CD4-positive, alpha-beta T cell treated with Interleukin-21 for 1 hour (primary cell): ENCODE measurements around the gene COL4A6.
A peak's percentile ranks its signal among the peaks of the same experiment; 100 is the strongest.

Experiments
- DNase-seq: peaks from one replicate; pipeline ENCODE4 v3.0.0-alpha.2; 2020

The COL4A6 gene

DNA sequence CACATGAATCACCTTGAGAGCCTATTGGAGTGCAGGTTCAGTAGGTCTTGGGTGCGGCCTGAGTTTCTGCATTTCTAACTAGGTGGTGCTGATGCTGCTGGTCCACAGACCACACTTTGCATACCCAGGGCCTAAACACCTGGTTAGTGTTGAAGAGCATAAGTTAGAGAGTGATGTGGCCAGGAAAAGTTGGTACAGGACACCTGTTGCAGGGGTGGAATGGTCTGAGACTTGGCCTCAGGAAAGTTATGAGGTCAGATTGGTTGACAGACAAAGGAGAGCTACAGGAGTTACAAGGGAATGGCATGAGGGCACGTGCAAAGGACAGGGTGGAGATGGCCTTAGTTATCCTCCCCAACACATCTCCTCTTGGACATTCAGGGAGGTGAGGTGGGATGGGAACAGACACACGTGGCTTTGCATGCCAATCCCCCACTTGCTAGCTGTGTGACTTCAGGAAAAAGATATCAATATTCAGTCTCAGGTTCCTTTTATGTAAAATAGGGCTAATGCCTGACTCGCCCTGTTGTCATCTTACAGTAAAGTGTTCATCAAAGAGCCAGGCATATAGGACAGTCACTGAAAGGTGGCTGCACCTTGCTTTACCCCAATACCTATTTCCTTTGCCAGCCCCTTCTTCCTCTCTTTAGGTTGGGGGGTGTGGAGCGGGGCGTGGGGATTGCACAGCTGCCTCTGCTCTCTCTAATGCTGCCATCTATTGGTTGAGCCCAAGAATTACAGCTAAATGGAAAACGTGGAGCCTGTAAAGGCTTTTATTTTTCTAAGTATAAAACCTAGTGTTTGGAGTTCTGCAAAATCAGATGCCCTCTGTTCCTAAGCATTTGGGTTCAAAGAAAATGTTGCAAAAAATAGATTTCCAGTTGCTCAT is 299.2 kb downstream of the COL4A6 start:
- peak; percentile 3 for DNase-seq

DNA sequence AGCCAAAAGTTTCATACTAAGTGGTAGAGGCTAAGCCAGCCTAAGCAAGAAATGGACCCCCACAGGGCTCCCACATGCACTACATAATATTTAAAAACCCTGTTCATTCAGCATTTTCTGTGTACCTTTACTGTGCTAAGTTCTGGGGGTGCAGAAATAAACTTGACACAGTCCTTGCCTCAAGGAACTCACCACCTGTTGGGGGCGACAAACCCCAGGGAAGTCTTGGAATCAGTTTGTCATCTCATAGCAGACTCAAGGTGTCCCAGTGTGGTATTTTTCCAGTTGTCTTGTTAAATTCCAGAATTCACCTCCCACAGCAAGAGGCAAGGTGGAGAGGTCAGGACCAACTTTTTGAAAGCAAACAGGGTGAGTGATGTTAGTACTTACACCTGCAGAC is 303.5 kb downstream of the COL4A6 start:
- no peak for DNase-seq

DNA sequence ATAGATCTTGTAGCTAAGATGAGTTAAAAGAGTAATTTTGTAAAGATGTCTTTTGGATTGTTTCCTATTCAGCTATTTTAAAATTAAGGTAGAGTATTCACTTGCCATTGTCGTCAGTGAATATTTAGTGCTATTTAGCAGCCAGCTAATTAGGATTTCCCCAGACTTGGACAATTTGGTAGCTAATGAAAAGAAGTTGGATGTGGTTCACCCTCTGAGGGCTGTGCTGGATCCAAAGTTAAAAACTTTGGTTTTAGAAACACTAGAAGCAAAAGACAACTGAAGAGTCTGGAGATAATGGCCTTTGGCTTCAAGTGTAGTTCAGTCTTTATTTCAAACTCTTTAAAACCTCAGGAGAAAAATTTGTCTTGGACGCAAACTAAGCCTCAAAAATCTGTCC is 305.3 kb downstream of the COL4A6 start:
- DNase-seq, result no peak

DNA sequence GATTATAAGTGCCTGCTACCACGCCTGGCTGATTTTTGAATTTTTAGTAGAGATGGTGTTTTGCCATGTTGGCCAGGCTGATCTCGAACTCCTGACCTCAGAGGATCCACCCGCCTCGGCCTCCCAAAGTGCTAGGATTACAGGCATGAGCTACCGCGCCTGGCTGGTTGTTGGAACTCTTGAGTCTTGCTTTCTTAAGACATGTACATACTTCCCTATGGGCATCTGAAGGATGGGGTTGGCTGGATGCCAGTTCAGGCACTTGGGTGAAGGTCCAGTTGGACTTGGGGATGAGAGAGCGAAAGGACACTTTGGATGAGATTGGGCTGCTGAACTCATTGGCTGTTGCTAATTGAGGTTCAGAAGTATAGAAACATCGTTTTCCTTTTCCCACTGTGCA is 306.2 kb downstream of the COL4A6 start:
- DNase-seq, result no peak

DNA sequence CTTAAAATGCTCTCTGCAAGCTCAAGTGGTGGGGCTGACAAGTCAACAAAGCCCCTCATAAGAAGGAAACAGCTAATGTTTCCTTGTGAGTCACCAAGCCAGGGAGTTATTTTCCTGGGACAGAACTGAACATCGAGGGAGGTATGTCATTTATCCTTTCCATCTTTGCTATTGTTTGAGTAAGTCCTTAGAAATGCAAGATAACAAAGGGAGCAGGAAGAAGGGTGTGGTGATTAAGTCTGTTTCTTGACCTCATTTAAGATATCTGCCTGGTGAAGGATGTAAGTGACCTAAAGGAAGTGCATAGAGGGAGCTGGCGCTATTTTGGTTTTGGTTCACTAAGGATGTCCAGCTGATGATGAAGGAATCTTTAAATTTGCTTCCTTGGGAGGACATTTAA is 306.8 kb downstream of the COL4A6 start:
- no peak for DNase-seq

DNA sequence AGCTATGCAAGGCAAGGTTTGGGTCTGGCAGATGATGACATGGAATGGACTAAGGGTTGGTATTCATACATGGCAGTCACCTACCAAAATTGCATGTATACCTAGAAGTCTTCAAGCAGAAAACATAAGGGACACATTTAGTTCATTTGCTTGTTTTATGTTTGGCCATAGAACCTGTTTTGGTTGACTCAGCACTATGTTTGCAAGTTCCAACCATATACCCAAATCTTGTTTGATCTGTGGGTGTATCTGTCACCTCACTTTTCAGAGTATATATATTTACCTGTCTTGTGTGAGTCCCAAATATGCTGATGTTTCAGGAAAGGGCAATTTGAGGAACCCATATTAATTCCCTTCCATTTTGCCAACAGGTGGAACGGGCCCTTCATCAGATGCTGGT is 307.3 kb downstream of the COL4A6 start:
- no peak for DNase-seq

DNA sequence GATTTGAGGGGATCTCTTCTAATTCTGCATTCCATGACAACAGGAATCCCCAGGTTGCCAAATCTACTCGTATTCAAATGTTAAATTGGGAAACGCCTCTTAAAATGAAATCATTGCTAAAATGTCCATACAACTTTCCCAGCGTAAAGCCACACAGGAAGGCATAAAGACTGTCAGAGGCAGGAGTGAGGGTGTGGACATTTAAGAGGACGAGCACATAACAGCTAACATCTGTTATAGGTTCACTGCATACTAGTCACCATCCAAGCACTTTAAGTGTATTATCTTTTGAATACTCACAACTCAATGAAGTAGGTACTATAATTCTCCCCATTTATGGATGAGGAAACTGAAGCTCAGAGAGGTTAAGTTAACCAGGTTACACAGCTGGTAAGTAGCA is 311.1 kb downstream of the COL4A6 start:
- DNase-seq, result no peak

DNA sequence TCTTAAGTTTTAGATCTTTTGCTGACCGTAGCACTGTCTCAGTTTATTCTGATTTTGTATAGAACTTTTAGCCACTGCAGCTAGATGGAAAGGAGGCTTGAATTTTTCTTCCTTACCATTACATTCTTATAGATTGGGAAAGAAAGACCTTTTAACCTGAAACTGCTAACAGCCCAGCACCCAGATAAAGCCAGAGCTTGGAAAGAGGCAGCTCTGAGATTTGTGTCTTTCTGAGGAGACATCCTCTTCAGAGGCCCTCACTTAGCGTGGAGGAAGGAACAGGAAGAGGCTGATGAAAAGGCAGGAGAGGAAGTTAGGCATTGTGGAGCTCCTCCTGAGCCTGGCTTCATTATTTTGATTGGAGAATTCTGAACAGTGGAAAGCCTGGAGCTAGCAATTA is 311.6 kb downstream of the COL4A6 start:
- DNase-seq, result no peak

DNA sequence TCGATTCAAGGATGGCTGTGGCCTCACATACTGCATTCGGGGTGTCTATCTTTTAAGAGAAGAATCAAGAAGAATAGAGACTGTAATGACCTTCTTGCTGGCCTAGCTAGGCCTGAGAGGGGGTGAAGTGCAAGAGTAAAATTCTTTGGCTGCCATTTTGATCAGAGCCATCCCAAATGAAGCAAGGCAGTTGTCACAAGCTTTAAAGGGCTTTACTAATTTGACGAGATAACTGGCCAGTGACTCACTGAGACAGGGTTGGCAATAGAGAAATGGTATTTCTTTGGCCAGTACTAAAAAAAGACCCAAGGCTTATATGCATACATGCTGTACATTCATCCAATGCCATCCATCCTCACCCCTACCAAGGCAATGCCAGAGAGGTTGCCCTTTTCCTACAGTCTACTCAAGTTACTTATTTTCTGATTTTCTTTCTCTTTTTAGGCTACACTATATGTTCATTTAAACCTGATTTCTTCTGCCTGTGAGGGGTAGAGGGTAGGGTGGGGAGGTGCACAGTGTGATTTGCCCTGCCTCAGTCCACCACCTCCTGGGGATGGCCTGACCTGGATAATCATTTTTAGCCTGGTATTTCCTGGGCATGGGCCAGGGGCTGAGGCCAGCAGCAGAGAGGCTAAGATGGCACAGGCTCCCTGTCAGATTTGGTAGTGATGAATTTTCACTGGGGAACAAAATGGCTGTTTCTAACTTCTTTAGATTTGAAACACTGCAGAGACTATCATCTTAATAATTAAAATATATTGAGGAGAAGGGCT is 314.4 kb downstream of the COL4A6 start:
- no peak for DNase-seq

DNA sequence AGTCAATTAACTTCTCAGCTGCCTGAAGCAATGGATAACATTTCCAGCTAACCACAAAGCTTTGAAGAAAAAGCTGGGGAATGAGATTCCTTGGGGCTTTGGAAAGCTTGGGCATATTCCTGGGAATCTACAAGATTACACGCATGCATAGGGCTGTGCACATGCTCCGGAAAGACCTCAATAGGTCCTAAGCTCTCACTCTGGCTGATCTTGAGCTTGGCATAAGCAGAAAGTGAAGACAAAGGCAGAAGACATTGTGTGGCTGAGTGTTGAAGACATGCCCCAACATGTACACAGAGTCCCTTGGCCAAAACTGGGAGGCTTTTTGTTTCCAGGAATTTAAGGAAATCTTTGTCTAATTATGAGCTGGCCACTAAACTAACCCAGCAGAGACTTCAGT is 315.5 kb downstream of the COL4A6 start:
- no peak for DNase-seq

DNA sequence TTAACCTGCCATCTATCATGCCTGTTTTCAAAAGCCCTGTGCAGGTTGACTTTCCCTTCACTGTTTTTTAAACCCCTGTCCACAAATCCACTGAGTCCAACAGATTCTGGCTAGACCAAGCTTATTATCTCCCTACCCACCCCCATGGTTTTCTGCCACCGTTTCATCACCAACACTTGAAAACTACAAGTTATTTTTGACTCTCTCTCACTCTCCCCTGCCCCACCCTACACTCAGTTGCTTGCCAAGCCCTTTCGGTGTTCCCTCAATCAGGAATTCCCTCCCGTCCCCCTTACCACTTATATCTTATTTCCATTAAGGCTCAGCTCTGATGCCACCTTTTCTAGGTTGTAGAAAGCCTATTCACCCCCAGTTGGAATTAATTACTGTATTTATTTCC is 316.9 kb downstream of the COL4A6 start:
- DNase-seq, result no peak

DNA sequence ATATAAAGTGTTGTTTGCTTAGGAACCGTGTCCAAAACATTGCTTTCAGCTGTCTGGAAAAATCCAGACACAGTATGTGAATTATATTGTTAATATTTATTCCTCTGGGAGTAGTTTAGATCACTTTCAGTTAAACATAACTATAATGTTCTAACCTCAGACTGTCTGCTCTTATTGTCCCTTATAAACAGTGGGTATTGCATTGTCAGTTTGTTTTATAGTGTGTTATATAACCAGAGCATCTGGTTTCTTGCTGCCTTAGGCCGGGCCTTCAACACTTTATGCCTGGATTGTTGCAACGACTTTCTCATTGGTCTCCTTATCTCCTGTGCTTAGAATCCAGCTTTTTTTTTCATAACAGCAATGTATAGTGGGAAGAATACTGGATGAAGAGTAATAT is 320.2 kb downstream of the COL4A6 start:
- no peak for DNase-seq

DNA sequence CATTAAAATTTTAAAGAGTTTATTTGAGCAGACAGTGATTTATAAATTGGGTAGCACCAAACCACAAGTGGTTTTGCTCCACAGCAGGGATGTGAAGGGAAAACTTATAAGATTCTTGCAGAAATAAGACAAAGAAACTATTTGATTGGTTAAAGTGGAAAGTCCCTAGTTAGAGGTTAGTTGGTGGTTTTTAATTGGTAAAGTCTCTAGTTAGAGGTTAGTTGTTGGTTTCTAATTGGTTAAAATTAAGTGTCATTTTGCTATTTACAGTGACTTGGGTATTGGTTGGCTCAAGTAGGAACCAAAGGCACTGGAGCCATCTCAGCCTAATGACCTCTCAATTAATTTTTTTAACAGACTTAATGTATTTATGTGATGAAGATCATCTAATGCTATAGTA is 323.7 kb downstream of the COL4A6 start:
- DNase-seq, result no peak
